Measurements from ENCODE around the gene RPH3AL.
"Not testable (repeated sequence)": the region's sequence is repeated elsewhere in the genome, so short reads cannot be mapped to it uniquely, and the experiment has no call there.

RPH3AL gene

DNA sequence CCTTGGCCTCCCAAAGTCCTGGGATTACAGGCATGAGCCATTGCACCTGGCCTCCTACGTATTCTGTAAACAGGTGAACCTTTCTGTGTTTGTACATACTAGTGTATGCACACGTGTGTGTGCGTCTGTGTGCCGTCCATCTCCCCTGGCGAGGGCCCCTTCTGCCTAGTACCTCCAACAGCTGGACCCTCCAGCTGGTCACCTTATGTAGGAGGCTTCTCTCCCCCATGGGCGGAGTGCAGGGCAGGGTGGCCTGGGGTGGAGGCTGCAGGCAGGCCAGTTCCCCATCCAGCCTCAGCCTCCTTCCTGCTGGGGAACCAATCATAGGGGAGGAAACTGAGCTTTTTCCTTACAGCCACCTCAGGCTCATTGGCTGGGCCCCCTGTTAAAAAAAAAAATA lies 146.8 kb downstream of the RPH3AL start:
- DNase-seq (ENCODE audit: low read depth): no peak
- TF ChIP-seq, protein P1, sequence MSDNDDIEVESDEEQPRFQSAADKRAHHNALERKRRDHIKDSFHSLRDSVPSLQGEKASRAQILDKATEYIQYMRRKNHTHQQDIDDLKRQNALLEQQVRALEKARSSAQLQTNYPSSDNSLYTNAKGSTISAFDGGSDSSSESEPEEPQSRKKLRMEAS (IDR thresholded peaks at IDR 0.05; ENCODE audit: low read depth, low read length): no peak
- H3K4me3 ChIP-seq (ENCODE audit: low read depth, low read length): no peak overlapping the region

DNA sequence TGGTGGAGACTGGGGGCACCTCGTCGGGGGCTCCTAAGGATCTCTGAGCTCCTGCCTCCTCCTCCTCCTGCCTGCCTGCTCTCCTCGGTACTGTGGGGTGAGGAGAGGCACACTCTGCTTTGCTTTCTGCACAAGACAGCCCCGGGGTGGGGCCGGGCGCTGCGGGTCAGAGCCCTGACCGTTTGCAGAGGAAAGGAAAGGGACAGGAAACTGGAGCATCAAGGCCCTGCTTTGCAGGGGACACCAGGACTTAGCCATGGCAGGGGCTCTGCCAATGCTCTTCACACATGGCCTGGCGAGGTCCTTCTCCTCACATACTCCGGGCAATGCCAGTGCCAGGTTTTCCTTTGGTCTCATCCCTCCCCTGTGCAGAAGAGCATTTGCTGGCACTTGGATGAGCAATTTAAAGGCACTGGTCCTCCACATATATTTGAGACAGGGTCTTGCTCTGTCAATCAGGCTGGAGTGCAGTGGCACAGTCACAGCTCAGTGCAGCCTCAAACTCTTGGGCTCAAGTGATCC lies 147.4 kb downstream of the RPH3AL start:
- no peak for TF ChIP-seq MYC (IDR thresholded peaks at IDR 0.05; ENCODE audit: low read depth, low read length)
- TF ChIP-seq POLR2A (IDR thresholded peaks at IDR 0.05; ENCODE audit: extremely low read depth, insufficient read length): no peak
- TF ChIP-seq, protein P1 (IDR thresholded peaks at IDR 0.05; ENCODE audit: low read depth, low read length): no peak
- TF ChIP-seq, protein P2, sequence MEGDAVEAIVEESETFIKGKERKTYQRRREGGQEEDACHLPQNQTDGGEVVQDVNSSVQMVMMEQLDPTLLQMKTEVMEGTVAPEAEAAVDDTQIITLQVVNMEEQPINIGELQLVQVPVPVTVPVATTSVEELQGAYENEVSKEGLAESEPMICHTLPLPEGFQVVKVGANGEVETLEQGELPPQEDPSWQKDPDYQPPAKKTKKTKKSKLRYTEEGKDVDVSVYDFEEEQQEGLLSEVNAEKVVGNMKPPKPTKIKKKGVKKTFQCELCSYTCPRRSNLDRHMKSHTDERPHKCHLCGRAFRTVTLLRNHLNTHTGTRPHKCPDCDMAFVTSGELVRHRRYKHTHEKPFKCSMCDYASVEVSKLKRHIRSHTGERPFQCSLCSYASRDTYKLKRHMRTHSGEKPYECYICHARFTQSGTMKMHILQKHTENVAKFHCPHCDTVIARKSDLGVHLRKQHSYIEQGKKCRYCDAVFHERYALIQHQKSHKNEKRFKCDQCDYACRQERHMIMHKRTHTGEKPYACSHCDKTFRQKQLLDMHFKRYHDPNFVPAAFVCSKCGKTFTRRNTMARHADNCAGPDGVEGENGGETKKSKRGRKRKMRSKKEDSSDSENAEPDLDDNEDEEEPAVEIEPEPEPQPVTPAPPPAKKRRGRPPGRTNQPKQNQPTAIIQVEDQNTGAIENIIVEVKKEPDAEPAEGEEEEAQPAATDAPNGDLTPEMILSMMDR (IDR thresholded peaks at IDR 0.05; ENCODE audit: low read depth, low read length): no peak
- H3K4me3 ChIP-seq (ENCODE audit: low read depth, low read length): no peak overlapping the region
- no peak for DNase-seq (ENCODE audit: low read depth)

DNA sequence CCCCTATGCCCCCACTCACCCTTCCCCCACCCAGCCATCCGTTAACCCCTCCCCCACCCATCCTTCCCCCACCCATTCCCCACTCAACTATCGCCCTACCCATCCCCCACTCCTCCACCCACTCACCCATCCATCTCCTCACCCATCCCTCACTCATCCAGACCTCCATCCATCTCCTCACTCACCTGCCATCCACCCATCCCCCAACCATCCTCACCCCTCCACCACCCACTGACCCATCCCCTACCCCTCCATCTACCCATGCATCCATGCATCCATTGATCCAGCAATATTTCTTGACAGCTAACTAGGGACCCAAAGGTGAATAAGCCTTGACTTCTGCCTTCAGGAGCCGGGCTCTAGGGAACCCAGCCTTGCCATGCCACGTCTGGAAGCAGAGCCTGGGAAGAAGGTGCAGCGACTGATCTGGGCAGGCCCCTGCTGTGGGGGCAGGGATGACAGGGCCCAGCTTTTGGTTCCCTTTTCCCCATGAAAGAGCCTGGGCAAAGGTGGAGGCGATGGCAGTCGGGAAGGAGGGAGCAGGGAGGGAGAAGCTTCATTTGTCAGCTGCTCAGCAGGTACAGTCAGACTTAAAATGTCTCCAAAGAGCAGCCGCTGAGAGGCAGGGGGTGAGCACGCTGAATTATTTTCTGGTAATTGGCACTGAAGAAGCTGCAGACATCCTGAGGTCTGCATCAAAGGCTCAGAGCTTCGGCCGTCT lies 148.0 kb downstream of the RPH3AL start:
- TF ChIP-seq POLR2A (IDR thresholded peaks at IDR 0.05; ENCODE audit: extremely low read depth, insufficient read length): no peak
- TF ChIP-seq, protein P1 (IDR thresholded peaks at IDR 0.05; ENCODE audit: low read depth, low read length): no peak
- TF ChIP-seq, protein P2 (IDR thresholded peaks at IDR 0.05; ENCODE audit: low read depth, low read length): no peak
- TF ChIP-seq MYC (IDR thresholded peaks at IDR 0.05; ENCODE audit: low read depth, low read length): no peak
- H3K4me3 ChIP-seq (ENCODE audit: low read depth, low read length): no peak overlapping the region
- no peak for DNase-seq (ENCODE audit: low read depth)

DNA sequence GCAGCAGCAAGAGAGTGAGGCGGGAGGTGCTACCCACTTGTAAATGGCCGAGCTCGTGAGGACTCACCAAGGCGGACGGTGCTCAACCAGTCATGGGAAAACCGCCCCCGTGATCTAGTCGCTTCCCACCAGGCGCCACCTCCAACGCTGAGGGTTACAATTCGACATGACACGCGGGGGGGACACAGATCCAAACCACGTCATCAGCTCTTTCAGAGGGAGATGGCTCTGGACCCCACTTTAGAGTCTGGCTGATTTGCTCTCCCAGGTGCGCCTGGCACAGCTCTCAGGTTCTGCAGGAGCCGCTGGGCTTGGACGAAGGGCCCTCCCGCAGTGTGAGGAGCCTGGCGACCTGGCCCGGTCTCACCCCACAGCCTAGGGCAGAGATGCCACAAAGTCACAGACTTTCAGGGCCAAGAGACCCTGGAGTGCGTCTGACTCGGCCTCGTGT lies 150.1 kb downstream of the RPH3AL start:
- H3K4me3 ChIP-seq (ENCODE audit: low read depth, low read length): no peak overlapping the region
- TF ChIP-seq, protein P2 (IDR thresholded peaks at IDR 0.05; ENCODE audit: low read depth, low read length): no peak
- TF ChIP-seq MYC (IDR thresholded peaks at IDR 0.05; ENCODE audit: low read depth, low read length) (no peak), POLR2A (IDR thresholded peaks at IDR 0.05; ENCODE audit: extremely low read depth, insufficient read length) (no peak)
- TF ChIP-seq, protein P1 (IDR thresholded peaks at IDR 0.05; ENCODE audit: low read depth, low read length): no peak
- DNase-seq (ENCODE audit: low read depth): no peak

DNA sequence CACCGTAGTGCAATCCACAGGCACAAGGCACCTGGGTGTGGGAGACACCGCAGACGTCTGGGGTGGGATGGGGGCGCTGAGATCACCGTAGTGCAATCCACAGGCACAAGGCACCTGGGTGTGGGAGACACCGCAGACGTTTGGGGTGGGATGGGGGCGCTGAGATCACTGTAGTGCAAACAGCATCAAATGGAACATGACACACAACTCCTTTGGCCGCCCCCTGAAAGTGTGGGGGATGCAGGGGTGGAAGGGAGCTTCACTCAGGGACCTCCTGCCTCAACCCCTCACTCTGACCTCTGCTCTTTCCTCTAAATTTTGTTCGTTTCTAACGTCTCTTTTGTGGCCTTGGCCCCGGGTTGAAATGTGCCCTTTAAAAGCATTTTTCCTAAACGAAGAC lies 150.9 kb downstream of the RPH3AL start:
- not testable (repeated sequence) for DNase-seq (ENCODE audit: low read depth); H3K4me3 ChIP-seq (ENCODE audit: low read depth, low read length)

DNA sequence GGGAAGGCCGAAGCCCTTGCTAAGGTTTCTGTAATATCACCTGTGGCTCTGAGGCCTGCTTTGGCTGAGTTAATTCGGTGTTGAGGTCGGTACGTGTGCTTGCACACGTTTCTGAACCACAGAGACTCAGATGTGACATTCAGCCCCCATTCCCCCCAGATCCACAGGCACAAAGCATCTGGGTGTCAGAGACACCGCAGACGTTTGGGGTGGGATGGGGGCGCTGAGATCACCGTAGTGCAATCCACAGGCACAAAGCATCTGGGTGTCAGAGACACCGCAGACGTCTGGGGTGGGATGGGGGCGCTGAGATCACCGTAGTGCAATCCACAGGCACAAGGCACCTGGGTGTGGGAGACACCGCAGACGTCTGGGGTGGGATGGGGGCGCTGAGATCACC lies 151.3 kb downstream of the RPH3AL start:
- not testable (repeated sequence) for H3K4me3 ChIP-seq (ENCODE audit: low read depth, low read length); DNase-seq (ENCODE audit: low read depth)

DNA sequence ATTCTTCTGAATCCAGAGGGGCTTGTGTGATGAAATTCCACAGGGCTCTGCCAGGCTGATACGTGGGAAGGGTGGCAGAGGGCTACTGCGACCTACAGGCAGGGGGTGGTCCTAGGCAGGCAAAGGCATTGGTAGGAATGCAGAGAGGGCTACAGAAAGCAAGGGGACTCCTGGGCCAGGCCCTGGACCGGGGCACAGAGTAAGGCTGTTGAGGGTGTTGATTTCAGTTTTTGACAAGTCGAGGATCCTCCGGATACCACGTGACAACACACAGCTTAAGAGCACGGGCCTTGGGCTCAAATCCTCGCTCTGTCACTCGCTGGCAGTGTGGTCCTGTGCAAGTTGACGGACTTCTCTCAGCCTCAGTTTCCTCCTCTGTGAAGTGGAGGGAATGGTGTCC lies 152.0 kb downstream of the RPH3AL start:
- H3K4me3 ChIP-seq (ENCODE audit: low read depth, low read length): no peak overlapping the region
- DNase-seq (ENCODE audit: low read depth): no peak
- TF ChIP-seq MYC (IDR thresholded peaks at IDR 0.05; ENCODE audit: low read depth, low read length) (no peak), POLR2A (IDR thresholded peaks at IDR 0.05; ENCODE audit: extremely low read depth, insufficient read length) (no peak)
- TF ChIP-seq, protein P2 (IDR thresholded peaks at IDR 0.05; ENCODE audit: low read depth, low read length): no peak
- TF ChIP-seq, protein P1 (IDR thresholded peaks at IDR 0.05; ENCODE audit: low read depth, low read length): no peak

All from NB4 (cell line).